Type B pancreatic cell (in vitro differentiated cells): ENCODE results near the gene CTNNBIP1. TPM values are rescaled to one million over a fixed set of nuclear protein-coding genes. Genes with fewer than 3 reads are reported as not detected.

Experiments used
- DNase-seq: peaks from one replicate; pipeline ENCODE4 v3.0.0; 2021; ENCODE audit warnings: mixed read lengths; ENCODE audit not compliant: unreplicated experiment; ENCODE audit errors: extremely low spot score
- H3K27ac Mint-ChIP-seq: 2 replicates; pipeline ENCODE4 v1.8.0; 2021; ENCODE audit warnings: mild to moderate bottlenecking, mixed read lengths
- H3K27me3 Mint-ChIP-seq: 2 replicates; pipeline ENCODE4 v1.8.0; 2021; ENCODE audit warnings: mixed read lengths
- H3K36me3 Mint-ChIP-seq: 2 replicates; pipeline ENCODE4 v1.8.0; 2021; ENCODE audit warnings: mixed read lengths
- H3K4me1 Mint-ChIP-seq: one replicate; pipeline ENCODE4 v1.8.0; 2021; ENCODE audit warnings: mixed read lengths; ENCODE audit not compliant: unreplicated experiment
- H3K4me3 Mint-ChIP-seq: 2 replicates; pipeline ENCODE4 v1.8.0; 2021; ENCODE audit warnings: mild to moderate bottlenecking, mixed read lengths
- H3K9me3 Mint-ChIP-seq: 2 replicates; pipeline ENCODE4 v1.8.0; 2021; ENCODE audit warnings: mixed read lengths
- total RNA-seq: library from RNA; stranded (reverse); gene quantifications from 2 replicates; pipeline ENCODE4 v1.2.1, GENCODE V29; 2021; ENCODE audit warnings: low replicate concordance
- TF ChIP-seq, protein P1 (sequence below): fragments of 200-600 bp; sonication (generic); conservative IDR thresholded peaks from 2 replicates; pipeline ENCODE4 v1.5.0; 2021; ENCODE audit warnings: antibody characterized with exemption, mild to moderate bottlenecking

The CTNNBIP1 gene
- total RNA-seq, 1 donor from 2014 or later = 54.1 TPM

DNA sequence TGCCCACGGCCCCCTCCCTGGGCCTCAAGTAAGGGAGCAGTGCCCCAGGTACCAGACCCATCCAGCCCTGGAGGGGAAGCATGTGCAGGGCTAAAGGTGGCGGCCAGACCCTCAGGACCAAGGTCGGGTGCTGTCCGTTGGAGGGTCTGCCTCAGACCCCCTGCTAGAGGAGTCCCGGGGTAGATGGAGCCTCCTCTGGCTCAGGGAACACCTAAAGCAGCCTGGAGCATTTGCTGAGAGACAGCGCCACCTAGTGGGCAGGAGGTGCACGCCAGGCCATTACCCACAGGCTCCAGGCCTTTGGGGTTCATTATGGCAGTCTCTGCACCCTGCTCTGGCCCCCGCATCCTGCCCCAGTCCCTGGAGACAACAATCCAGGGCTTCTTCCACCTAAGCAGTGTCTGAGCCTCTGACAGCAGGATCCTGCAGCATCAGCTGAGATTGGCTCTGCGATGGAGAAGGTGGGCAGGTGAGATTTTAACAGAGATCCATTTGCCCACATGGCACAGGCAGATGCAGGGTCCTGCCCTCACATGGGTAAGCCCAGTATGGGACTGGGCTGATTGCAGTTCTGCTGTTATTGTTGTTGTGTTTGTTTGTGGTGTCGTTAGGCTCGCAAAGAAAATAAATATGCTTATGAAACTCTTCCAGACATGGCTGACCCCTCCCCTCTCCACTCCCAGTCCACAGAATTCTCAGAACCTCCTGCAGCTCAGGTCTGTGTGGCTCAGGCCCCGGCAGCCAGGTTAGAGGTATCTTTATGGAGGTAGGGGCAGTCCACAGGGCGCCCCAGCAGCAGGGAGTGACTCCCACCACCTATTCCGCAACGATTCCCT, 42.4 kb downstream of the CTNNBIP1 start:
- Mint-ChIP-seq H3K4me3 (no peak overlapping the region), H3K4me1 (peaks cover 7% of the 10 kb centered on the region), H3K27ac (no peak overlapping the region), H3K9me3 (no peaks in the 10 kb centered on the region), H3K36me3 (no peaks in the 10 kb centered on the region), H3K27me3 (no peaks in the 10 kb centered on the region)
- TF ChIP-seq, protein P1, sequence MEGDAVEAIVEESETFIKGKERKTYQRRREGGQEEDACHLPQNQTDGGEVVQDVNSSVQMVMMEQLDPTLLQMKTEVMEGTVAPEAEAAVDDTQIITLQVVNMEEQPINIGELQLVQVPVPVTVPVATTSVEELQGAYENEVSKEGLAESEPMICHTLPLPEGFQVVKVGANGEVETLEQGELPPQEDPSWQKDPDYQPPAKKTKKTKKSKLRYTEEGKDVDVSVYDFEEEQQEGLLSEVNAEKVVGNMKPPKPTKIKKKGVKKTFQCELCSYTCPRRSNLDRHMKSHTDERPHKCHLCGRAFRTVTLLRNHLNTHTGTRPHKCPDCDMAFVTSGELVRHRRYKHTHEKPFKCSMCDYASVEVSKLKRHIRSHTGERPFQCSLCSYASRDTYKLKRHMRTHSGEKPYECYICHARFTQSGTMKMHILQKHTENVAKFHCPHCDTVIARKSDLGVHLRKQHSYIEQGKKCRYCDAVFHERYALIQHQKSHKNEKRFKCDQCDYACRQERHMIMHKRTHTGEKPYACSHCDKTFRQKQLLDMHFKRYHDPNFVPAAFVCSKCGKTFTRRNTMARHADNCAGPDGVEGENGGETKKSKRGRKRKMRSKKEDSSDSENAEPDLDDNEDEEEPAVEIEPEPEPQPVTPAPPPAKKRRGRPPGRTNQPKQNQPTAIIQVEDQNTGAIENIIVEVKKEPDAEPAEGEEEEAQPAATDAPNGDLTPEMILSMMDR = peak; percentile 99
- peak; percentile 88 for DNase-seq

GRCh38 chr1:9866836-9867235, 43.2 kb downstream of the CTNNBIP1 start:
- Mint-ChIP-seq H3K27me3 (no peaks in the 10 kb centered on the region), H3K4me3 (no peak overlapping the region), H3K9me3 (no peaks in the 10 kb centered on the region)

GRCh38 chr1:9865724-9866123, 44.3 kb downstream of the CTNNBIP1 start:
- DNase-seq = no peak
- TF ChIP-seq, protein P1 = no peak
- no peaks in the 10 kb centered on the region for H3K36me3 Mint-ChIP-seq
- no peak overlapping the region for H3K4me3 Mint-ChIP-seq
- no peaks in the 10 kb centered on the region for H3K27me3 Mint-ChIP-seq
- no peaks in the 10 kb centered on the region for H3K9me3 Mint-ChIP-seq
- H3K27ac Mint-ChIP-seq = no peak overlapping the region
- H3K4me1 Mint-ChIP-seq = peaks cover 7% of the 10 kb centered on the region

More at GRCh38 chr1:9866836-9867235, 43.2 kb downstream of the CTNNBIP1 start:
- Mint-ChIP-seq H3K4me1 (peaks cover 7% of the 10 kb centered on the region), H3K27ac (no peak overlapping the region), H3K36me3 (no peaks in the 10 kb centered on the region)
- TF ChIP-seq, protein P1 = no peak
- DNase-seq = no peak

- H3K36me3 Mint-ChIP-seq = peaks cover 3% of the 10 kb centered on the region
- no peak overlapping the region for H3K4me3 Mint-ChIP-seq
- no peaks in the 10 kb centered on the region for H3K27me3 Mint-ChIP-seq
- TF ChIP-seq, protein P1 = no peak
- peaks cover 7% of the 10 kb centered on the region for H3K4me1 Mint-ChIP-seq
- H3K9me3 Mint-ChIP-seq = no peaks in the 10 kb centered on the region
- no peak for DNase-seq
- H3K27ac Mint-ChIP-seq = no peak overlapping the region
These were observed 46.7 kb downstream of the CTNNBIP1 start for GRCh38 chr1:9863371-9863770.

DNA sequence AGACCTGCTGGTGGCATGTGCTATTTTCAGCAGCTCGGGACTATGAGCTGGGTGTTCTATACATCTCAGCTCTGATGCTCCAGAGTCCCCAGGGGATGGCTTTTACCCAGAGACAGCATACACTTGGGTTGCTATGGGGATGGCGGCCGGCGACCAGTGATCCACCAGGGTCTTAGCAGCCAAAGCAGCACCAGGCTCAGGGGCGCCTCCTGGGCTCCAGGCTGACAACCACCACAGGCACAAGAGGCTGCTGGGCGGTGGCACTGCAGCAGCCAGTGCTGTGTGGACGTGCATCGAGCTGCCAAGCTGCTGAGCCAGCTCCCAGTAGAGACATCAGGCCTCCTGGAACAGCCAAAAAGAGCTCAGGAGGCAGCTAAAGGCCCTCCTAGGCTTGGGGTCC, 48.7 kb downstream of the CTNNBIP1 start:
- Mint-ChIP-seq H3K4me3 (no peak overlapping the region), H3K27ac (no peak overlapping the region), H3K27me3 (no peaks in the 10 kb centered on the region), H3K4me1 (peaks cover 7% of the 10 kb centered on the region), H3K36me3 (peaks cover 8% of the 10 kb centered on the region), H3K9me3 (no peaks in the 10 kb centered on the region)
- DNase-seq = no peak
- TF ChIP-seq, protein P1 = no peak
